ENCODE results near the gene ARHGAP42.

The ARHGAP42 gene

DNA sequence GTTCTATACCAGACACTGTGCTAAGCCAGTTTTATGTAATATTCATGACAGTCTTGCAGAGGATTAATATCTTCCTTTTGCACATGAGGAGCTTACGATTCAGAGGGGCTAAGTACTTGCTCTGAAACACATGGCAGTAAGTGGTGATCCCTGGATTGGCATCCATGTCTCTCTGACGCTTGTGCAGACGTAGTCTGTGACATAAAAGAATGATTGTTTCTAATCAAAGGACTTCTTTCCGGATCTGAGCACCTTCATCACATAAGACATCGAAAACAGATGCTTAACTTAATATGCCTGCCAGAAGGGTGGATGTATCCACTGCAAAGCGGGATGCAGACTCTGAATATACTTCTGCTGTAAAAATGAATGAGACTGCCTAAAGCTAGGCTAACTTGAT lies 74.8 kb downstream of the ARHGAP42 start:
- no peak for DNase-seq

DNA sequence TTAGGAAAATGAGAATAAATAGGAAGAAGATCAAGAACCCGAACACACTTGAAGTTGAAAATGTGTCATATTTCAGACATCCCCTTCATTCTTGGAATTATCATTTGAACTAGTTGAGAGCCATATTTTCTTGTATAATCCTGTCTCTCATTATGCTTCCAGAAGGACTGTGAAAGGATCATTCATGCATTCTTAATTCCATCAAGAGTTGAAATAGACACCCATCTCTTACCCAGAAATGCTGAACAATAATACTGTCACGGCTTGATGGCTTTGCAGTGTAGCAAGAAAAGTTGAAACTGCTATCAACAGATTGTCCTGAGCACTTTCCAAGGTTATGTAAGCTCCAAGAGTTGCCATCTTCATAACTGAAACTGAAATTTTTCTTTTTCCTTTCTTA lies 79.7 kb downstream of the ARHGAP42 start:
- no peak for DNase-seq

DNA sequence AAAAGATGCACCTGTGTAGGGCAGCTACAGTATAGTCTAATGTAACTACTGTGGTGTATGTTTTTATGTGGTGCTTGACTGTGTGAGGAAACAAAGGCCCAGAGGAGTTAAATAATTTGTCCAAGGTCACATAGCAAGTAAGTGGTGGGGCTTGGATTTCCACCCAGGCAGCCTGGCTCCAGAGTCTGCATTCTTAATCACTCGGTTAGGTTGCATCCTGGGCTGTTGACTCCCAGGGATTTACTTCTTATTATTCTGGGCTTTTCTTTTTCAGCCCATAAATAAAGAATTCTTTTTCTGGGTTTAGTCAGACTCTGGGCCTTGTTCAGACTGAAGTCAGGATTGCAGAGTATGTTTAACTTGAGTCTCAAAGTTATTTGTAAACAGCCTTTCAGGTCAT lies 82.1 kb downstream of the ARHGAP42 start:
- DNase-seq = no peak

DNA sequence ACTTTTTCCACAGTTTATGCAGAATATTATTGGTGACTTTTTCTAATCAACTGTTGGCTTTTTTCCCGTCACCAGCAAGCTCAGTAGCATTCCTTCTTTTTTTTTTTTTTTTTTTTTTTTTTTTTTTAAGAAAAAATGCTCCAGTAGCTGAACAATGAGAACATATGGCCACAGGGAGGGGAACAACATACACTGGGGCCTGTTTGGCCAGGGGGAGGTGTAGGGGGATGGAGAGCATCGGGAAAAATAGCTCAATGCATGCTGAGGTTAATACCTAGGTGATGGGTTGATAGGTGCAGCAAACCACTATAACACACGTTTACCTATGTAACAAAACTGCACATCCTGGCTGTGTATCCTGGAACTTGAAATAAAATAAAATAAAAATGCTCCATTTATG lies 82.5 kb downstream of the ARHGAP42 start:
- DNase-seq = no peak

DNA sequence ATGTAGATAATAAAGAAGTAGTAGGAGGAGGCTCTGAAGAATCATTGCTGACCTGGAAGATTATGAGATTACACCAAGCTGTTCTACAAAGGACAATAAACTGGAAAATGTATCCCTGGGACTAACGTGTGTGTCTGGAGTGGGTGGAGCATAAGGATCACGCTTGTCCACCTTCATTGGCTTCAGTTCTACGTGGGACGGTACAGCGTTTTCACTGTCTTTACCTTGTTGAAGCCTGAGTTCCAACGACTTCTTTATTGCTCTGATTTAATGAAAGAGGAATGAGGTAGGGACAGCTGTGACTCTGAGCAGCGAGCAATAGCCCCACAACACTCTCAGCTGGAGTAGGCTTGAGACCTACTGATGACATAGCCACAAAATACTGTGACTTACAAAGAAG lies 87.0 kb downstream of the ARHGAP42 start:
- DNase-seq = no peak

DNA sequence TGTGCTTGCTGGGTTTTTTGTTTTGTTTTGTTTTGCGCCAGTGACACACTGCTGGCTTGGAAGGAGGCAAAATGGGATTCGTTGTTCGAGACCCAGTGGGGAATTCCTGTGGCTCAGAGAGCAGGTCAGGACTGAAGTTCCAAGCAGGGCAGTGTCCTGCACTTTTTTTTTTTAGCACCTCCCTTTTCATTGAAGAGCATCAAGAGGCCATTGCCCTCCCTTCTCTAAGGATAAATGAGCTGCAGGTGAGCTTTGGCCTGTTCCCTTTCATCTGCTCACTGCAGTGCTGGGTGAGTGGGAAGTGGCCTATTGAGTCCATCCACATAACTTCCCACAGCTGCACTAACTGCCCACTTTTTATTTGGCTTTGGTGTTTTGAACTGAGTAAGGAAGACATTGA lies 87.8 kb downstream of the ARHGAP42 start:
- no peak for DNase-seq

DNA sequence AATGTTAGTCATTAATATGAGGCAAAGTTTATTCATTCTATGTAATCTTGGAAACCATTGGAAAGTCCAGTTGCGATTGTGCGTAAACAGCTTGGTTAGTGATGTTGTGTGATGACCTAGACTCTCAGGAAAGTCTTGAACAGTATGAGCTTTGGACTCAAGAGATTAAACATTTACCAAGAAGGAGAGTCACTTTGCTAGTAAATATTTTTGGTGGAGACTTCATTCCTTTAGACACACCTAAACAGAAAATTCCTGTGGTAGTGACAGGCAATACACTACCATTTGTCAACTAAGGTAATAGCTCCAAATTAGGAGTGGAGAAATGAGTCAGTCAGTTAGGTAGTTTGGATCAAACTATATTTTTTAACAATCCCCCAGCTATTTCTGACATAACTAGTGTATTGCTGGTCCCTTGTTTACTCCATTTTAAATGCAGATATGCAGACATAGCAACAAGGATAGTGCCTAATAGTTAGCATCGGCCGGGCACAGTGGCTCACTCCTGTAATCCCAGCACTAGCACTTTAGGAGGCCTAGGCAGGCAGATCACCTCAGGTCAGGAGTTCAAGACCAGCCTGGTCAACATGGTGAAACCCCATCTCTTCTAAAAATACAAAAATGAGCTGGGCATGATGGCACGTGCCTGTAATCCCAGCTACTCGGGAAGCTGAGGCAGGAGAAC lies 89.3 kb downstream of the ARHGAP42 start:
- DNase-seq = no peak

DNA sequence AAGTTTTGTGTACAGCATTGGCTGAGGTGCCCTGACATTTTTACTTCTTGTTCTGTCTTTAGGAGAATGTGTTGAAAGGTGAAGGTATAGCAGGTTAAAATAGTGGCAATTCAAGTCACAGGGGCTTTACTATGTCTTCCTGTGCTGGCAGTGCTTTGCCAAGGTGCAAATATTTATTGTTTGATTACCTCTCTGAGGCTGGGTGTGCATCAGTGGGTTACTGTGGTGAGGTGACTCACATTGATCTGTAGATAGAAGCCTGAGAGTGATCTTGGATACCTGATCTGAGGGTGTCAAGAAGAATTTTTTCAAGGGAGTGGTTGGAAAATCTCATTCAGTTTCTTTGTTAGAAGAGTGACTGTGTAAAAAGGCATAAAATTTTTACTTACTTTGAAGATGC lies 90.0 kb downstream of the ARHGAP42 start:
- no peak for DNase-seq

DNA sequence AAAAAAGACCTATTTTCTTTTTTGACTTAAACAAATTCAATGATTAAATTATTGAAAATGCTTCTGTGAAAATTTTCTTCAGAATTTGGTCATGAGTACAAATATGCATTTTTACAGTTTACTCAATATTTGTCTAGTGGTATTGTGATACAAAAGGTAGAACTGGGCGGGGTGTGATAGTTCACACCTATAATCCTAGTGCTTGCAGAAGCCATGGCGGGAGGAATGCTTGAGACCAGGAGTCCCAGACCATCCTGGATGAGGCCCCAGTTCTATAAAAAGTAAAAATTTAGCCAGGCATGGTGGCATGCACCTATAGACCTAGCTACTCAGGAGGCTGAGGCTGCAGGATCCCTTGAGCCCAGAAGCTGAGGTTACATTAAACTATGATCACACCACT lies 90.6 kb downstream of the ARHGAP42 start:
- DNase-seq = no peak

DNA sequence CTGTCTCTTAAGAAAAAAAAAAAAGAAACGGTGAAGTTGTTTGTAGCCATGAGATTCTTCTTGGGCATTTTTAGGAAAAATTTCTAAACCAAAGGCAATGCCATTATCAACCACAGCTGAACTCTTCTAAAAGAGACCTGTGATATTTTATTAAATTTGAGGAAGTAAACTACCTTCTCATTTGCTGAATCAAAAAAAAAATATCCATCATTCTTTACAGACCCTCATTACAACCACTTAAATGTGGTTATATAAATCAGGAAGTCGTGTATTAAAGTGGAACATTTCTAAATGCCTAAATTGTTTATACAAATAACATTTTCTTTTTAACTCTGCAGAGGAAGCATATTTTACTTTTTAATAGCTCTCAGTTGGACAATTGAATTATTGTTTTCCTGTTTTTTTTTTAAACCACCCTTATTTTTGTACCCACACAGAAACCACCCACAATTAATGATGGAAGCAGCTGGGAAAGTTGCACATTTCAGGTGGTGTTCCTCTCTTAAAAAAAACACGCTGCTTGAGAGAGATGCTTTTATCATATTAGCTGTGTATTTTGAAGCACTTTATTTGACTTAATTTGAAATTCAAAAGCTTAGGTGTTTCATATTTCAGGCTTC lies 91.2 kb downstream of the ARHGAP42 start:
- no peak for DNase-seq

DNA sequence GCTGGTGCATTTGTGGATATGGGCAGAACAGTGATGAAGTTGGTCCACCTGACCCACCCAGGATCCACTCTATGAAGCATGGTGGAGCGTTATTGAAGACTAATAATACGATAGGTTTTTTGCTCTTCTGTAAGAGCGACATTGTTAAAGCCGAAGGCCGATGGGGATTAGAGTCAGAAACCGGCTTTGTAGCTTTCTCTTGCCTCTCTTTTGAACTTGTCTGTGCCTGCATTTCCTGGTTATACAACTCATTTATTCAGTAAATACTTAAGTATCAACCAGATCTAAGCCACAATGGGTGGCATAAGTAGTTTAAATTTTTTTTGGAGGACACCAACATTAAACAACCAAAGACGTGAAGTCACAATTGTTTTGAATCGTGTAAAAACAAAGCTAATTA lies 93.4 kb downstream of the ARHGAP42 start:
- DNase-seq = no peak

DNA sequence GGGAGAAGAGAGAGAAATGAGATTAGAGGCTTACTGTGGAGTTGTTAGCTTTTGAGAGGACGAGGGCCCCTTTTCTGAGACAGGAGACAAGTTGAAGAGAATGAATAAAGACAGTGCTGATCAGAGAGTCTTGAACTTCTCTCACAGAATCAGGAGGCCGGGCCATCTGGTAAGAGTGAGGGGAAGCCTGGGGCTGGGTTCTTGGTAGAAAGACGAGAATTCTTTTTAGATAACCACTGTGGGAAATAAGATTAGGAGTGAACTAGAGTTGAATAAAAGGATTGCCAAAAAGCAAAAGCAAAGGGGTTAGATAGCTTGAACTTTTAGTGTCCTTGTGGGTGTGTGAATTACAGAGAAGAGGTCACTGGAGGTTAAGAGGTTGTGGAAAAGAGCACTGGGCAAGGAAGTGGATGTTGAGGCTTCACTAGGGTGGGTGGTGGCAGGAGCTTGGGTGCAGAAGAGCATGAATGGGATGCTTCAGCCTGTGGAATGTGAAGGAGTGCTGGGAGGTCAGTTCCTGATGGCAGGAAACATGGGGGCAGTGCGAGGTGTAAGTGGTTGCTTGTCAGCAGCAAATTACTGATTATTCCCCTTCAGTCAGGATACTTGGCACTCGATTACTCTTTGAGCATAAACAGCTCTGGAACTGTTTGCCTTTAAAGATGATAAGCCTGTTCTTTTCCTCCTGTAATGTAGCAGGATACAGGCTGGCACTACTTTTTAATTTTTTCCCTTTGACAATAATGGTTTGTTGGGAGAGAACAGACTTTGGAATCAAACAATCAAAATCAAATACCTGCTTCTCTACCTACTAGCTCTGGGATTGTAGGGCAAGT lies 98.3 kb downstream of the ARHGAP42 start:
- no peak for DNase-seq

DNA sequence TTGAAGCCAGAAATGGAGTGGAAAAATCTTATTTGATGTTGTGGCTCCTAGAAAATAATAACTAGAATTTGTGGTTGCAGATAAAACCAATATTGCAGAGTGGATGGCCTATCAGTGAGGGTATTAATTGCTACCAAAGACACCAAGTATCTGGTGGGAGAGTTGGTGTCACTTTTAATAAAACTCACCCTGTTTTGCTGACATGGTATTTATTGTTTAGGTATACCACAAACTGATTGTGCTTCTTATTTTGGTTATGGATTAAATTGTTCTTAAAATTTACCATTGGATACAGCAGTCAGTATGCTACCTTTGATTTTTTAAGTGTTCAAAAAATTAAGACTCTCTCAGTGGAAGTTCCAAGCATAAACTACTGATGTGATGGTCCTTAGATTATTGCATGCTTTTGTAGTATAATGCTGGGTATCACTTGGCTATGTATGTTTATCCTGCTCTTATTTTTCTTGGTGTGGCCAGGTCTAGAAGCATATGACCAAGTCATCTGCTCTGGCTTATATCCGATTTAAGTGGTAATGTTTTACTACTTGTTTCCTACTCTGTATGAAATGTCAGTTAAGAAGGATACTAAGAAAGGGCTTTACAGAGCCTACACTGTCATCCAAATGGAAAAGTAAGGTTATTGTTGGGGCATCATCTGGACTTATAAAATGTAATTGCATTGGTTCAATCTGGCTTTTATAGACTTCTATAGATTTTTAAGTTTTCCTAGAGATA lies 101.6 kb downstream of the ARHGAP42 start:
- DNase-seq = no peak

DNA sequence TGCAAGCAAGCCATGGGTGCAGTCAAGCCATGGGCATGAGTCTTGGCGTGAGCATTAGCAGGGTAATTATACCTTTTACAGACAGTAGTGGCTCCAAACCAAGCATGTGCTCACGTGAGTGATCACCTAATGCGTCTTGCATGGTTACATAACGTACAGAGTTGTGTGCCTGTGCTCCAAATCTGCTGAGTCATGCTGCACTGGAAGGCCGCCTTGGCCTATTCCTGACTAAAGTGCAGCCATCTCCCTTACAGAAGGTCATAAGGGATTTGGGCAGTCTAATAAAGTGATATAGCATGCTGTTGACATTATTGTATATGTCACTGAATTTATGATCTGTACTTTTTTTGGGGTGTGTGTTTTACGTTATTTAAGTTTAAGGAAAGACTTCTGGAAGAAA lies 102.4 kb downstream of the ARHGAP42 start:
- DNase-seq = no peak

DNA sequence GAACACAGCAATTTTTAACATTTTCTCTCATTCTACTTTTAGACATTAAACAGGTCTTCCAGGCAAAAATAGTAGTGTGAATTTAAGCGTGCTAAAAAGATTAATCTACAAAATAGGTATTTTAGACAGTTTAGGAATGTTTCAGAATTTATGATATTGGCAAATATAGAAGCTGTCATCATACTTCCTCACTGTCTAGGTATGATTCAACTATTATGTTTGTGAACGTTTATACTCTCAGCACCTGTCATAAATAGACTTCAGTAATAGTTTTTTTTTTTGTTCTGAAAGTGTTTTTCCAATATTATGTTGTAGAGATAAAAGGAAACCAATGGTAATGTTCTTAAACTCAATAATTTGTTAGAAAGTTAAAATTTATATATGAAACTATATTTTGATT lies 103.0 kb downstream of the ARHGAP42 start:
- no peak for DNase-seq

DNA sequence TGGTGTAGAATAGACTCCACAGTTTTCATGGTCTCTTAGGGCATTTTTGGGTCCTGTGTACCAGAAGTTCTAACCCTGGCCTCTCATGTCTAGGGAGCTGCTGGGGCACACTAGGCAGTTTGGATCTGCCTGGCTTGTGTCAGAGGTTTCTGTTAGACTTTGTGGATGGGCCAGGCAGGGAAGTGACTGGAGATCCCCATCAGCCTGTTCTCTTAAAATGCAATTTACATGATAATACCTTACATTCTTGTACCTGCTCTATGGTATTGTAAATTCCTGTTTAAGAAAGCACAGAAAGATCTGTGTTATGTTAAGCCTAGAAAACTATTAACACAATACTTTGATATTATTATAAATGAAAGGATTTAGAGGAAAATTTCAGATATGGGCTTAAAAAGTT lies 104.0 kb downstream of the ARHGAP42 start:
- DNase-seq = no peak

DNA sequence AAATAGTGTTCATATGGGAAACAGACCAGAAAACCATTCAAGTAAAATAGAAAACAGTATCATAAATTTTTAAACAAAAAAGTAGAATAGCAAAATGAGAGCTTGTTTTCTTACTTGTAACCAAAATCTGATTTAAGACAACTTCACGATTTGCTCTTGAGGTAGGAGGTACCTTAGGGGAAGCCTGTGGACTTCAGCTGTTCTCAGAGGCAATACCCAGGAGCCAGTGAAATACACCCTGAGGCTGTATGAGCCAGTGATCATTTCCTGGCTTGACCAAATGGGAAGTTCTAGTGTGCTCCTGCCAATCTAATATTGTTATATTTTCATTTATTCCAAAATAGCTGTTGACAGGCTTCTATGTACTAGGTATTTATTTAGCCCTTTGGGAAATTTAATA lies 104.8 kb downstream of the ARHGAP42 start:
- DNase-seq = no peak

DNA sequence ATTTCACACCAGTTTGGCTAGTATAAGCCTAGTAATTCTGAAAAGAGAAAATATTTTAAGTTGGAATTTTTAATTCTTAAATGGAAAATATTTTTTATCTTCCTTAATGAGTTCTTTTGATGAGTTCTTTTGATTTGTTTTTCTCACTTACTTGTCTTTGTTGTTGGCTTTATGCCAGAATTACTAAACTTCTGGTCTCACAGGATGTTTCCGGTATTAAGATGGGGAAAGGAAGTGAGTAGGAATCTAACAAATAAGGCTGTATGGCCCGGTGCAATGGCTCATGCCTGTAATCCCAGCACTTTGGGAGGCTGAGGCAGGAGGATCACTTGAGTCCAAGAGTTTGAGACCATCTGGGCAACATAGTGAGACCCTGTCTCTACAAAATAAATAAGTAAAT lies 106.4 kb downstream of the ARHGAP42 start:
- DNase-seq = no peak

DNA sequence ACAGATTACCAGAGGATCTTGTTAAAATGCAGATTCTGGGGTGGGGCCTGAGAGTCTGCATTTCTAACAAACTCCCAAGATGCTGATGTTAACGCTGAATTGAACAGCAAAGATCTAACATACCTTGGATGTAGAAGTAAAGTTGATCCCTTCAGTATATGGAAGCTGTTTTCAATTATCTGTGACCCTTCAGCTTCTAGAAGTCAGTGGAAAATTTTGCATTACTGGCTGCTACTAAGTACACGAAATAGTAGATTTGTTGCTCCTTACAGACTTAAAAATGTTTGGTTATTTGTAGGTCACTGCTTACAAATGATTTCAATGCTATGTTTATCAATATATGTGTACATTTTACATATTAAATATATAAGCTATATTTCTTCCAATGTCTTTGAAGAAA lies 107.4 kb downstream of the ARHGAP42 start:
- DNase-seq = no peak

DNA sequence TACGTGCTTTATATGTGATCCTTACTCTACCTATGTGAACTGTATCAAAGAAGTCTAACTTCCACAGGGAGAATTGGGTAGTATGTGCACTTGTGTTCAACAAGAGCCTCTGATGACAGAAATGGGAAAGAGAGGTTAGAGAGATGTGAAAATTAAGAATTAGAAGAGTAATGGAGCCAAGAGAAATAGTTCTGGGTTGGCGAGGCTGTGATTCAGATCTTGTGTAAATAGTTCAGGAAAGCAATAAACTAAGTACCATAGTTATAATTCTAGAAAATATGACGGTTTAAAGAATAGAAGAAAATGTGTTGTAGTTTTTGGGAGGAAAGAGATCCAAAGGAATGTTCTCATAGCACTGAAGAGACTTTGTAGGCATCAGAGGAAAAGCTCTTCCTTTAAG lies 112.4 kb downstream of the ARHGAP42 start:
- DNase-seq = no peak

DNA sequence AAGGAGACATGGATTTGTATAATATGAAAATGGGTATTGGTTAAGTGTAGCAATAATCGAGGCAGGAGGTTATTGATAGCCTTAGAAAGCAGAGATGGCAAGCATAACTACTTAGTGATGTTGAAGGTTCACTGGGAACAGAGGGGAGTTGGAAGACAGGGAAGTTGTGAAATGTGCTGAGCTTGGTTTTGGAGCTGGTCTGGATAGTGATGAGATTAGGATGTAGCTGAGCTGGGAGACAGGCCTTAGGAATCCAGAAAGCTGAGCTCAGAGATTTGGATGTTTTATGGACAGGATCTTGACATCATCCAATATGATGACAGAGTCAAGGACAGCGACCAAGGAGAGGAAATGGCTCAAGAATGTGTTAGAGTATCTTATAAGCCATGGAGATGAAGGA lies 113.1 kb downstream of the ARHGAP42 start:
- DNase-seq = no peak

DNA sequence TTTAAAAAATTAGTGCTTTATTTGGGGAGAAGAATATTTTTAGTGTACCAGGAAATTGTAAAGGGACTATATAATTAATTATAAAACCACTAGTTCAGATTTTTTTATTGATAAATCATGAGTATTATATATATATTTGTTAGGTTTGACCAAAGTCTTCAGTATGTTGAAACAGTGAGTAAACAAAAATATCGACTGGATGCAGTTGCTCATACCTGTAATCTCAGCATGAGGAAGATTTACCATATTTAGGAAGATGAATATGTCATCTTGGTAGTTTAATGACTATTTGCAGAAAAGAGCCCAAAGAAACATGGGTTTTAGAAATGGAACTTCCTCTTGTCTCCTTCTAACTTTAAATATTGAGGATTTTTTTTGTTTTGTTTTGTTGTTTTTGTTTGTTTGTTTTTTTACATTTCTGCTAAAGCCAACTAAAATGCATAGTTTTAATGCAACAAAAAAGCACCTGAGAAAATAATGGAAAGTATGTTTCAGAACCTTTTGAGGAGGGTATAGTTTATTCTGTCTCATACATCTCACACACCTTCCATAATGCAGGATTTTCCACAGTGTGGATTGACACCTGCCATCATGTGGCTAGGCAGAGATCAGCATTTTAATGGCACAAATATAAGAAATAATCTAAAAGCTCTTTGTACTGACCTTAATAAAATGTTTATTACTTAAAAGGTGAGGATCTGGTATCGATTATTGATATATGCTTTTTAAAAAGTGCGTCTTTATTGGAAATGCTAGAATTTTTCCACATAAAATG lies 114.3 kb downstream of the ARHGAP42 start:
- no peak for DNase-seq
